ENCODE measurements around the gene CACNA1E.

Gene CACNA1E

DNA sequence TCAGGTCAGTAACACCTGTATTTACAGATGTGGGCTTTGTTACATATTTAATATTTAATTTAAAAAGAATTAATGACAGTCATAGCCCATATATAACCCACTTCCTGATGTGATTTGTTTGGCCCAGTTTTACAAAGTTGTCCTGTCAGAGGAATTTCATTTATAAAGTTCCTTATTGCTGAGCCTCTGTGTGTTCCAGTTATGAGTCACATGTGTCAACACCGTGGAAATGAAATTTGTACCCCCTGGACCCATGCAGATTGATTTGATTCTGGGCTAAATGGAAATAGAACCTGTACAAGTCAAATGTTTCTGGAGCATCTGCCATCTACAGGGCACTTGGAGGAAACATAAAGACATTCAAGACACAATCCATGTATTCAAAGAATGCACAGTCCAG lies 149.2 kb downstream of the CACNA1E start:
- Histone ChIP-seq H3K27ac (ENCODE audit: low read depth, low read length) (no peak overlapping the region), H3K27me3 (ENCODE audit: low read length) (no peaks in the 10 kb centered on the region), H3K36me3 (ENCODE audit: low read length) (no peaks in the 10 kb centered on the region), H2AFZ (ENCODE audit: low read depth, low read length, severe bottlenecking) (no peak overlapping the region), H3K4me2 (ENCODE audit: low read depth, low read length, poor library complexity, severe bottlenecking) (no peak overlapping the region), H3K9ac (ENCODE audit: low read length) (no peak overlapping the region), H3K9me3 (ENCODE audit: insufficient read depth, low read length) (no peaks in the 10 kb centered on the region), H3K9me2 (replicated peaks; ENCODE audit: insufficient read depth, low read length) (no peaks in the 10 kb centered on the region), H3F3A (ENCODE audit: insufficient read depth) (no peaks in the 10 kb centered on the region), H3K4me3 (ENCODE audit: insufficient read depth, low read length, poor library complexity, severe bottlenecking) (no peak overlapping the region), H3K79me2 (ENCODE audit: insufficient read depth, low read length) (no peaks in the 10 kb centered on the region), H4K20me1 (ENCODE audit: low read depth, low read length) (no peaks in the 10 kb centered on the region)
- TF ChIP-seq, protein P1, sequence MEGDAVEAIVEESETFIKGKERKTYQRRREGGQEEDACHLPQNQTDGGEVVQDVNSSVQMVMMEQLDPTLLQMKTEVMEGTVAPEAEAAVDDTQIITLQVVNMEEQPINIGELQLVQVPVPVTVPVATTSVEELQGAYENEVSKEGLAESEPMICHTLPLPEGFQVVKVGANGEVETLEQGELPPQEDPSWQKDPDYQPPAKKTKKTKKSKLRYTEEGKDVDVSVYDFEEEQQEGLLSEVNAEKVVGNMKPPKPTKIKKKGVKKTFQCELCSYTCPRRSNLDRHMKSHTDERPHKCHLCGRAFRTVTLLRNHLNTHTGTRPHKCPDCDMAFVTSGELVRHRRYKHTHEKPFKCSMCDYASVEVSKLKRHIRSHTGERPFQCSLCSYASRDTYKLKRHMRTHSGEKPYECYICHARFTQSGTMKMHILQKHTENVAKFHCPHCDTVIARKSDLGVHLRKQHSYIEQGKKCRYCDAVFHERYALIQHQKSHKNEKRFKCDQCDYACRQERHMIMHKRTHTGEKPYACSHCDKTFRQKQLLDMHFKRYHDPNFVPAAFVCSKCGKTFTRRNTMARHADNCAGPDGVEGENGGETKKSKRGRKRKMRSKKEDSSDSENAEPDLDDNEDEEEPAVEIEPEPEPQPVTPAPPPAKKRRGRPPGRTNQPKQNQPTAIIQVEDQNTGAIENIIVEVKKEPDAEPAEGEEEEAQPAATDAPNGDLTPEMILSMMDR (IDR thresholded peaks at IDR 0.05; ENCODE audit: insufficient read depth, low read length, poor library complexity, severe bottlenecking): no peak
- no peak for TF ChIP-seq EZH2phosphoT487 (conservative IDR thresholded peaks at IDR 0.05; ENCODE audit: low read length)

GRCh38 chr1:181632960-181633359 lies 149.6 kb downstream of the CACNA1E start:
- Histone ChIP-seq H3K9me2 (replicated peaks; ENCODE audit: insufficient read depth, low read length) (no peaks in the 10 kb centered on the region), H4K20me1 (ENCODE audit: low read depth, low read length) (no peaks in the 10 kb centered on the region), H3K79me2 (ENCODE audit: insufficient read depth, low read length) (no peaks in the 10 kb centered on the region), H3F3A (ENCODE audit: insufficient read depth) (no peaks in the 10 kb centered on the region), H3K4me3 (ENCODE audit: insufficient read depth, low read length, poor library complexity, severe bottlenecking) (no peak overlapping the region), H3K9me3 (ENCODE audit: insufficient read depth, low read length) (no peaks in the 10 kb centered on the region), H3K27me3 (ENCODE audit: low read length) (no peaks in the 10 kb centered on the region), H3K9ac (ENCODE audit: low read length) (no peak overlapping the region), H3K4me2 (ENCODE audit: low read depth, low read length, poor library complexity, severe bottlenecking) (no peak overlapping the region), H3K27ac (ENCODE audit: low read depth, low read length) (no peak overlapping the region), H3K36me3 (ENCODE audit: low read length) (no peaks in the 10 kb centered on the region), H2AFZ (ENCODE audit: low read depth, low read length, severe bottlenecking) (no peak overlapping the region)
- no peak for TF ChIP-seq EZH2phosphoT487 (conservative IDR thresholded peaks at IDR 0.05; ENCODE audit: low read length)
- TF ChIP-seq, protein P1 (IDR thresholded peaks at IDR 0.05; ENCODE audit: insufficient read depth, low read length, poor library complexity, severe bottlenecking): no peak

DNA sequence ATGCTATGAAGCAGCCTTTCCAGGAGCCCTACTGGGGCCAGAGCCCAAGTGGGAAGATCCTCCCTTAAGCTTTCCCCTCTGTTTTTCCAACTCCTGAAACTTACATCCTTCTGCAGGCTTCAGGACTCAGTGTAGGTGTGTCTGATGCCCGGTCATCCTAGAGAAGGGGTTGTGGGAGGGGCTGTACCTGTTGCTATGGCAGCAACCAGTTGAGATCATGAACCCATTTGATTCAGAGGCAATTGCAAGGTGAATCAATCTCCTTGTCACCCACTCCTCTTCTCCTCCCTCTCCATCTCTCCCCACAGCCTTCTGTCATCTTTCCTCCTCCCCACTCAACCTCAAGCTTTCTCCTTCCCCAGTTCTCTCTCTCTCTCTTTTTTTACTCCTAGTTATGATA lies 151.8 kb downstream of the CACNA1E start:
- Histone ChIP-seq H3K27ac (ENCODE audit: low read depth, low read length) (no peak overlapping the region), H3K4me2 (ENCODE audit: low read depth, low read length, poor library complexity, severe bottlenecking) (no peak overlapping the region), H3K4me3 (ENCODE audit: insufficient read depth, low read length, poor library complexity, severe bottlenecking) (no peak overlapping the region), H3K79me2 (ENCODE audit: insufficient read depth, low read length) (no peaks in the 10 kb centered on the region), H4K20me1 (ENCODE audit: low read depth, low read length) (no peaks in the 10 kb centered on the region), H3F3A (ENCODE audit: insufficient read depth) (no peaks in the 10 kb centered on the region), H2AFZ (ENCODE audit: low read depth, low read length, severe bottlenecking) (no peak overlapping the region), H3K9me3 (ENCODE audit: insufficient read depth, low read length) (no peaks in the 10 kb centered on the region), H3K36me3 (ENCODE audit: low read length) (no peaks in the 10 kb centered on the region), H3K9ac (ENCODE audit: low read length) (no peak overlapping the region), H3K9me2 (replicated peaks; ENCODE audit: insufficient read depth, low read length) (no peaks in the 10 kb centered on the region), H3K27me3 (ENCODE audit: low read length) (no peaks in the 10 kb centered on the region)
- no peak for TF ChIP-seq EZH2phosphoT487 (conservative IDR thresholded peaks at IDR 0.05; ENCODE audit: low read length)
- TF ChIP-seq, protein P1 (IDR thresholded peaks at IDR 0.05; ENCODE audit: insufficient read depth, low read length, poor library complexity, severe bottlenecking): no peak

Measured in SU-DHL-6 (cell line).